Erythroblast (primary cell): Measurements from ENCODE around the gene GGCX.

Source experiments
- GATA1 ChIP-seq: IDR thresholded peaks from 2 replicates; pipeline ENCODE4 v1.6.1; 2011; ENCODE audit warnings: low read depth, mild to moderate bottlenecking, control low read depth, low read length, moderate library complexity
- POLR2A ChIP-seq: IDR thresholded peaks from 2 replicates; pipeline ENCODE4 v1.6.1; 2011; ENCODE audit warnings: mild to moderate bottlenecking, low read length

DNA sequence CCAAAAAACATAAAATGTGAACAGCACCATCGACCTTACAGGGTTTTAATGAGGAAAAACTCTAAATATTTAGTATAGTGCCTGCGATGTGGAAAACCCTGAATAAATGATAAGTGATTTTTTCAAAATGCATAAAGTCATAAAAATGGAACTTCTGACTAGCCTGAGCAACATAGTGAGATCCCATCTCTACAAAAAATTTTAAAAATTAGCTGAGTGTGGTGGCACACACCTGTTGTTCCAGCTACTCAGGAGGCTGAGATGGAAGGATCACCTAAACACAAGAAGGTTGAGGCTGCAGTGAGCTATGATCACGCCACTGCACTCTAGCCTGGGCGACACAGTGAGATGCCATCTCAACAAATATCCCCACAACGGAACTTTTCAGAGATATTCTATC is 4.2 kb downstream of the GGCX start:
- TF ChIP-seq POLR2A (no peak), GATA1 (no peak)
